Measurements from ENCODE around the gene SSBP4.

The SSBP4 gene

GRCh38 chr19:18434411-18435175 lies 15.4 kb downstream of the SSBP4 start:
- in situ Hi-C loops (cut with MboI; ENCODE audit: low sequenced_read_pairs, unreplicated experiment), result no loop called here
- DNase-seq (ENCODE audit: low spot score), result no peak
- no peak for TF ChIP-seq CTCF (IDR thresholded peaks at IDR 0.05; ENCODE audit: borderline replicate concordance, control extremely low read depth, extremely low read depth, insufficient read depth, missing control alignments)

GRCh38 chr19:18435178-18435841 lies 16.1 kb downstream of the SSBP4 start:
- DNase-seq (ENCODE audit: low spot score), result no peak
- in situ Hi-C loops (cut with MboI; ENCODE audit: low sequenced_read_pairs, unreplicated experiment), result no loop called here
- TF ChIP-seq CTCF (IDR thresholded peaks at IDR 0.05; ENCODE audit: borderline replicate concordance, control extremely low read depth, extremely low read depth, insufficient read depth, missing control alignments), result no peak

- no peak for TF ChIP-seq CTCF (IDR thresholded peaks at IDR 0.05; ENCODE audit: borderline replicate concordance, control extremely low read depth, extremely low read depth, insufficient read depth, missing control alignments)
- in situ Hi-C loops (cut with MboI; ENCODE audit: low sequenced_read_pairs, unreplicated experiment), result no loop called here
- no peak for DNase-seq (ENCODE audit: low spot score)
These were observed 16.9 kb downstream of the SSBP4 start for GRCh38 chr19:18435842-18436670.

- peak; percentile 96 for DNase-seq (ENCODE audit: low spot score)
- in situ Hi-C loops (cut with MboI; ENCODE audit: low sequenced_read_pairs, unreplicated experiment), result no loop called here
- TF ChIP-seq CTCF (IDR thresholded peaks at IDR 0.05; ENCODE audit: borderline replicate concordance, control extremely low read depth, extremely low read depth, insufficient read depth, missing control alignments), result no peak
These were observed 17.7 kb downstream of the SSBP4 start for GRCh38 chr19:18436671-18437490.

GRCh38 chr19:18437491-18438330 lies 18.5 kb downstream of the SSBP4 start, which contains the start of gene ISYNA1:
Gene ISYNA1 (minus strand): TSS chr19:18438133. CDS start chr19:18437979, 154 bp downstream.
- in situ Hi-C loops (cut with MboI; ENCODE audit: low sequenced_read_pairs, unreplicated experiment), result no loop called here
- TF ChIP-seq CTCF (IDR thresholded peaks at IDR 0.05; ENCODE audit: borderline replicate concordance, control extremely low read depth, extremely low read depth, insufficient read depth, missing control alignments), result no peak
- peak; percentile 82 for DNase-seq (ENCODE audit: low spot score)

Data from GM13976 (cell line).